M059J (cell line): Measurements from ENCODE around the gene TMPRSS2. TPM values are rescaled to one million over a fixed set of nuclear protein-coding genes. Genes with fewer than 3 reads are reported as not detected.
"Not testable (repeated sequence)": the region's sequence is repeated elsewhere in the genome, so short reads cannot be mapped to it uniquely, and the experiment has no call there.

Source experiments
- DNase-seq: peaks from one replicate; pipeline ENCODE4 v3.0.0-alpha.2; 2012; ENCODE audit warnings: low read depth
- total RNA-seq: library from RNA; depleted of rRNA; stranded (reverse); fragments of >200 nt; shearing (Covaris generic); gene quantifications from 2 replicates; pipeline ENCODE4 v1.2.3, GENCODE V29; 2014; rRNA removed

The TMPRSS2 gene
- total RNA-seq, 1 experiment from 2014 or later = 5.5 TPM

DNA sequence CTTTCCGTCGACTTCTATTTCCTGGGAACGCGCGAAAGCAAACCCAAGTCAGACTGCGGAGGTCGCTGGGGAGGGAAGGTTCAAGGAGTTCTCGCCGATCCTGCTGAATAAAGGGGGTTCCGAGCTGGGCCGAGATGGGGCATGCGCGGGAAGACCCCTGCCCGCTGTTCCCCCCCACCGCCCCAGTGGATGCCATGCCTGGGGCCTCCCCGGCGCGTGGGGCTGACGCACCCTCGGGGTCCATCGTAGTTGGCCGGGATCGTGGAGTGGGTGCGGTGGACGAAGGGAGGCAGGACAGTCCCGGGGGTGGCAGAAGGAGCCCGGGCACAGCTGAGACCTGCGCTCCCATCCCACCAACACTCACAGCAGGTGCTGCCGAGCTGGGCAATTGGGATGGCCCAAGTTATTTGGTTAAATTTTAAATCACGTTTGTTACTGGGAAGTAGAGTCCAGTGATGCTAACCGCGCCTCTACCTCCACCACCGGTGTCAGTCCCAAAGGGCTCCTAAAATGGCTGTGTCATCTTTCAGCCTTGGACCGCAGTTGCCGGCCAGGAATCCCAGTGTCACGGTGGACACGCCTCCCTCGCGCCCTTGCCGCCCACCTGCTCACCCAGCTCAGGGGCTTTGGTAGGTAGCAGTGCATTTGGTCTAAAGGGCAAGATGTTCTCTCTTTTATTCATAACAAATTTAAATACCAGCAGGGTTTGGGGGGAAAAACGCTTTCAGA lies 81.1 kb downstream of the TMPRSS2 start:
- no peak for DNase-seq

GRCh38 chr21:41425954-41426675 lies 81.8 kb downstream of the TMPRSS2 start, which contains the start of gene MX1:
TSS of gene MX1 (plus strand) at chr21:41426239. CDS start at chr21:41432071, 5,832 bp downstream.
- DNase-seq = peak; percentile 91

DNA sequence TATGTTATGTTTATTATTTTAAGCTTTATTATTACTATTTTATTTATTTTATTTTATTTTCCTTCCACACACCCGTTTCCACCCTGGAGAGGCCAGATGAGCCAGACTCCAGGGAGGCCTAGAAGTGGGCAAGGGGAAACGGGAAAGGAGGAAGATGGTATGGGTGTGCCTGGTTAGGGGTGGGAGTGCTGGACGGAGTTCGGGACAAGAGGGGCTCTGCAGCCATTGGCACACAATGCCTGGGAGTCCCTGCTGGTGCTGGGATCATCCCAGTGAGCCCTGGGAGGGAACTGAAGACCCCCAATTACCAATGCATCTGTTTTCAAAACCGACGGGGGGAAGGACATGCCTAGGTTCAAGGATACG lies 82.4 kb downstream of the TMPRSS2 start:
- DNase-seq = no peak

GRCh38 chr21:41423305-41423636 lies 84.7 kb downstream of the TMPRSS2 start:
- not testable (repeated sequence) for DNase-seq

DNA sequence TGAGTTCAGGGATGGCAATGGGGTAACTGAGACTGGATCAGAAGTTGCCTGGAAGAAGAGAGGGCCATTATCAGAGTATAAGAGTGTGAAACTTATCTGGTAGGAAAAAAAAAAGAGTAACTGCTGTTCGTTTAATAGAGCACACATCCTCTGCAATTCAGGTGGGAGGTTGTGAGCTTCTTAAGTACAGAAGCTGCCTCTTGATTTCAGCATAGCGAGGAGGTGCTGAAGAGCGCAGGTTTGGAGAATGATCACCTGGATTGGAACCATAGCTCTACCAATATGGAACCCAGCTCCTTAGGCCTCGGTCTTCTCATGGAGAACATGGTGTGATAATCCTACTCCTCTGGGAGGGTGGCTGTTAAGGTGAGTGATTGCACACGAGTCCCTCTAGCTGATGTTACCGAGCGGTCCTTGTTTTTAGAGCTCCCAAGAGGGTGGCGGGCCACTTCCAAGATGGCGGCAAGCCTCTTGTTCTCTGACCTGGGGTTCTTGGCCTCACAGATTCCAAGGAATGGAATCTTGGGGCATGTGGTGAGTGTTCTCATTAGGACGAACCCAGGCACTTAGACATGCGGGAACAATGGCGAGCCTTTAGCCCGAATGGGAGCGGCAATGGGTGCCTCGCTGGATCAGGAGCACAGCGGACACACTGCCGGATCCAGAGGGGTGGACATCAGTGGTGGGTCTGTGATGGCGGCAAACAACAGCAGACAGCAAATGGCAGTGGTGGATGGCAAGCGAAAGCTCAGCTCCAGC lies 85.2 kb downstream of the TMPRSS2 start:
- DNase-seq = no peak

- not testable (repeated sequence) for DNase-seq
These were observed 87.0 kb downstream of the TMPRSS2 start for GRCh38 chr21:41420998-41421397.

DNA sequence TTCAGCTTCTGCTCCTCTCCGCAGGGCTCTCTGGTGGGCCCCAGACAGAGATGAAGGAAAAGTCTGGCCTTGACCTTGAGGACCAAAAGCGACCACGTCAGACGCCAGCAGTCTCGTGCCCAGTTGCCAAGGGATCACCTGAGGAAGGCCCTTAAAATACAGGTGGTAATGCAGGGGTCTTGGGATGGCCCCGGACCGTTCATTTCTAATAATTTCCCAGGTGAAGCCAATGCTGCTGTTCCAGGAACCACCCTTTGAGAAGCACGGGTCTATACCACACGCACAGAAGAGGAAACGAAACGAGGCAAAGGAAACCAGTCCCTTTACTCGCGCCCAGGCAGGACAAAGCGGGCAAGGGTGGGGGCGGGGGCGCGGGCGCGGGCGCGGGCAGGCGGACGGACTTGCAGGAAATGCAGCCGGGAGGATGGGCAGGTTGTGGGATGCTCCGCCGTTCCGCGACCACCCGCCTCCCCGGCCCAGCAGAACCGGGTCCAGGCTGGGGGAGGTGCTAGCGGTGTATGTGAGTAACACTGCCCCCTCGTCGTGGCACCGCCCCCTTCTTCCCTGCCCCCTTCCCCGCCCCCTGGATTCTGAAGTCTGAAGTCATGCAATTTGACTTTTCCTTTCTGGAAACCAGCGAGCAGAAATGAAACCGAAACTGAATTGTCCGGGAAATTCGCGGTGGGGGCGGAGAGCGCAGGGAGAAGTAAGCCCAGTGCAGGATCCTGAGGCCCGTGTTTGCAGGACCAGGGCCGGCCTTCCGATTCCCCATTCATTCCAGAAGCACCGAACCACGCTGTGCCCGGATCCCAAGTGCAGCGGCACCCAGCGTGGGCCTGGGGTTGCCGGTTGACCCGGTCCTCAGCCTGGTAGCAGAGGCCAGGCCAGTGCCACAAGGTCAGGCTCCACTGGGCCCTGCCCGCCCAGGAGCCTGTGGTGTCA lies 87.8 kb downstream of the TMPRSS2 start:
- DNase-seq = peak; percentile 97

DNA sequence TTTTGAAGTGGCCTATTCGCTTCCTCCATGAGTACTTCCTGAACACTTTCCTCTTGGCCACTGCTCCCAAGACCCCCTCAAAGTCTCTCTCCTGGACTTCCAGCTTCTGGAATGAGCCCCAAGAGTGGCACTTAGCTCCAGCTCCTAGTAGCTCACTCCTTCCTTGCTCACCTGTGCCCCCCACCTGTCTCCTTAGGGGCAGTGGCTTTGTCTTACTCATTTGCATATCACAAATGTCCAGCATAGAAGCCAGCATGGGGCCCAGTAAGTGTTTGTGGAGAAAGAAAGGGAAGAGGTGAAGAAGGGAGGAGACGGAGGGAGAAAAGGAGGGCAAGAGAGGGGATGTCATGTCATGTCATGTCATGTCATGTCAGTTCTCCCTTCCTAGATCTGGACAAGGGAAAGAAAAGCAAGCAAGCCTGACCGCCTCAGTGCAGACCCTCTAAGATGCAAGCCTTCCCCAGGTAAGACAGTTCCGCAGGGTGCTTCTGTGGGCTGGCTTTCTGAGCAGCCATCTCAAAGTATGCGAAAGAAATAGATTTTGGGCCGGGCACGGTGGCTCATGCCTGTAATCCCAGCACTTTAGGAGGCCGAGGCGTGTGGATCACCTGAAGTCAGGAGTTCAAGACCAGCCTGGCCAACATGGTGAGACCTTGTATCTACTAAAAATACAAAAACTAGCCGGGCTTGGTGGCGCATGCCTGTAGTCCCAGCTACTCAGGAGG lies 88.8 kb downstream of the TMPRSS2 start:
- no peak for DNase-seq

DNA sequence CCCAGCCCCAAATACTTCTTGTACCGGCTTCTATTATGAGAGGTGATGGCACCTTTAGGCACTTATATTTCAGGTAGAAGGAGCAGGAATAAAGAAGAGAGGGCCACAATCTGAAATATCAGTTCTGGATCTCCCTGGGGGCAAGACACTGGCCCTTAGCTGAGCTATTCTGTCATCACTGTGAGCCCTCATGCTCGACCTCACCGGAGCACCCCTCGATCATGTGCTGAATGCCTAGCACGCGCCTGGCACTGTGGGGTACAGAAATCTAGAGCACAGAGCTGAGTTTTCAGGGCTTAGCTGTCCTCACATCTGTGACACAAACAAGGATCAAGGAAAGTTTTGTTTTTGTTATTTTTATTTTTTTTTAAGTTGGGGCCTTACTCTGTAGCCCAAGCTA lies 89.6 kb downstream of the TMPRSS2 start:
- DNase-seq = no peak

- not testable (repeated sequence) for DNase-seq
These were observed 90.5 kb downstream of the TMPRSS2 start for GRCh38 chr21:41417505-41417904.

Other genes starting within 250 kb of the TMPRSS2 start
- 0.52 TPM in 1 of 2 replicates, not detected in the other for gene FAM3B, start 191.4 kb downstream of the TMPRSS2 start, total RNA-seq
- gene MX2, start 146.1 kb downstream of the TMPRSS2 start, total RNA-seq = 346 and 370 TPM in 2 replicates
- 1,013 and 1,365 TPM in 2 replicates for gene MX1, start 81.9 kb downstream of the TMPRSS2 start, total RNA-seq